ENCODE measurements around the gene CLIC3. TPM values are rescaled to one million over a fixed set of nuclear protein-coding genes. Genes with fewer than 3 reads are reported as not detected.
A peak's percentile ranks its signal among the peaks of the same experiment; 100 is the strongest.

CLIC3 gene
- total RNA-seq, 2 experiments from 2014 or later = not detected

DNA sequence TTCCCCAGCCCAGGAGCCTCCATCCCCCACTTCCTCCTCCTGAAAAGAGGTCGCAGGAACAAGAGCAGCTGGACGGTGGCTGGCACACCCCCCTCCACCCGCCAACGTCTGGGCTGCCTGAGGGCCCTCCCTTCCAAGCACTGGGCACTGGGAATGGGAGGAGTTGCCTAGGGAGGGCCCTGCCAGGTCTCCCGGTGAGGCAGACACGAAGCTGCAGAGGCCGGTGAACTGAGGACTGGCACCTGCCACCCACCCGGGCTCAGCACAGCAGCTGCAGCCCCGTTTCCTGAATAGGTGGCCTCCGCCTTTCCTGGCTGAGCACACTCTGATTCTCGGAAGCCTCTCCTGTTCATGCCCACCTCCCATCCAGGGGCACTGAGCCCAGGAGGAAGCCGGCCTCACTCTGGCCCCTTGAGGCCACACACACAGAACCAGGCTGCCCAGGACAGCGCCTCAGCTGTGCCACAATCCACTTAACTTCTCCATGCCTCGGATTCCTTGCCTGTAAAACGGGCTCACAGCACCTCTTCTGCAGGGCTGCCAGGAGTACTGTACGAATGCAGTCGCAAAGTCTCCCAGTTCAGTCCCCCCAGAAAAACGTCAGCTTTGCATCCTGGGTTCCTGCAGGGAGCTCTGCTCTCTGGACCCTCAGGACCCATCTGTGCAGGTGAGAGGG is 48.3 kb upstream of the CLIC3 start:
- H3K4me1 ChIP-seq (ENCODE audit: insufficient read depth, low read length, poor library complexity, severe bottlenecking) = peaks cover 4% of the 10 kb centered on the region
- no peaks in the 10 kb centered on the region for H3K9me2 ChIP-seq (ENCODE audit: insufficient read depth, low read length)
- ChIA-PET POLR2A (interaction anchor here (0.5 kb wide), 1 partner anchor 589 kb away, joined by 4 read pairs; no protein-coding TSS in a partner anchor), CTCF (ENCODE audit: unreplicated experiment) (no interaction called here)
- TF ChIP-seq CTCF (conservative IDR thresholded peaks at IDR 0.05; ENCODE audit: low read length) (no peak), EZH2phosphoT487 (IDR thresholded peaks at IDR 0.05; ENCODE audit: borderline replicate concordance, low read depth, low read length) (0 out of 2 replicates have a peak, but pooled peaks have one; percentile 25)
- H2AFZ ChIP-seq (ENCODE audit: low read length) = no peak overlapping the region
- no peak overlapping the region for H3K27ac ChIP-seq (ENCODE audit: low read depth, low read length, poor library complexity, severe bottlenecking)
- no TSS peak for BruUV-seq (replicated peaks)
- DNase-seq (ENCODE audit: low spot score) = no peak
- no peak overlapping the region for H3K4me3 ChIP-seq (ENCODE audit: low read depth, low read length, poor library complexity, severe bottlenecking)
- 0 out of 2 replicates have a peak, but pooled peaks cover 3% of the 10 kb centered on the region for H4K20me1 ChIP-seq (ENCODE audit: insufficient read depth, low read length)
- H3K9me3 ChIP-seq (ENCODE audit: low read length) = no peaks in the 10 kb centered on the region
- no peaks in the 10 kb centered on the region for H3K36me3 ChIP-seq (ENCODE audit: insufficient read depth, low read length)
- no peaks in the 10 kb centered on the region for H3K79me2 ChIP-seq (ENCODE audit: insufficient read depth, low read depth, low read length)
- no peak overlapping the region for H3K4me2 ChIP-seq (ENCODE audit: low read length)
- intact Hi-C loops (cut with micrococcal nuclease; ENCODE audit: unreplicated experiment) = no loop called here

- TF ChIP-seq CTCF (conservative IDR thresholded peaks at IDR 0.05; ENCODE audit: low read length) = no peak
- no peak for TF ChIP-seq EZH2phosphoT487 (IDR thresholded peaks at IDR 0.05; ENCODE audit: borderline replicate concordance, low read depth, low read length)
- Histone ChIP-seq H4K20me1 (ENCODE audit: insufficient read depth, low read length) (0 out of 2 replicates have a peak, but pooled peaks cover 3% of the 10 kb centered on the region), H2AFZ (ENCODE audit: low read length) (no peak overlapping the region), H3K4me1 (ENCODE audit: insufficient read depth, low read length, poor library complexity, severe bottlenecking) (peaks cover 4% of the 10 kb centered on the region), H3K36me3 (ENCODE audit: insufficient read depth, low read length) (no peaks in the 10 kb centered on the region), H3K9me2 (ENCODE audit: insufficient read depth, low read length) (no peaks in the 10 kb centered on the region), H3K27ac (ENCODE audit: low read depth, low read length, poor library complexity, severe bottlenecking) (no peak overlapping the region), H3K79me2 (ENCODE audit: insufficient read depth, low read depth, low read length) (no peaks in the 10 kb centered on the region), H3K4me2 (ENCODE audit: low read length) (no peak overlapping the region), H3K4me3 (ENCODE audit: low read depth, low read length, poor library complexity, severe bottlenecking) (no peak overlapping the region), H3K9me3 (ENCODE audit: low read length) (no peaks in the 10 kb centered on the region)
- DNase-seq (ENCODE audit: low spot score) = no peak
- intact Hi-C loops (cut with micrococcal nuclease; ENCODE audit: unreplicated experiment) = no loop called here
- CTCF ChIA-PET (ENCODE audit: unreplicated experiment) = interaction anchor here (1.1 kb wide), 1 partner anchor 8 kb away, joined by 3 read pairs; no protein-coding TSS in a partner anchor
- BruUV-seq (replicated peaks) = no TSS peak
- POLR2A ChIA-PET = no interaction called here
Observed at GRCh38 chr9:137044037-137044436, 47.7 kb upstream of the CLIC3 start.
